GM21825 (cell line): ENCODE results near the gene MAGEA3.
"Not testable (repeated sequence)": the region's sequence is repeated elsewhere in the genome, so short reads cannot be mapped to it uniquely, and the experiment has no call there.

Experiments
- ATAC-seq: cut with Tn5 transposase; IDR thresholded peaks from one replicate; pipeline ENCODE4 v1.9.1; 2021; ENCODE audit warnings: mild to moderate bottlenecking, moderate library complexity; ENCODE audit not compliant: unreplicated experiment

The MAGEA3 gene

GRCh38 chrX:152735860-152736511, 37.4 kb downstream of the MAGEA3 start:
- no peak for ATAC-seq

GRCh38 chrX:152736528-152736927, 37.9 kb downstream of the MAGEA3 start:
- not testable (repeated sequence) for ATAC-seq

- ATAC-seq: no peak
Observed at GRCh38 chrX:152738560-152738959, 40.0 kb downstream of the MAGEA3 start.
